Measurements from ENCODE around the gene HLA-DMB.

Gene HLA-DMB

DNA sequence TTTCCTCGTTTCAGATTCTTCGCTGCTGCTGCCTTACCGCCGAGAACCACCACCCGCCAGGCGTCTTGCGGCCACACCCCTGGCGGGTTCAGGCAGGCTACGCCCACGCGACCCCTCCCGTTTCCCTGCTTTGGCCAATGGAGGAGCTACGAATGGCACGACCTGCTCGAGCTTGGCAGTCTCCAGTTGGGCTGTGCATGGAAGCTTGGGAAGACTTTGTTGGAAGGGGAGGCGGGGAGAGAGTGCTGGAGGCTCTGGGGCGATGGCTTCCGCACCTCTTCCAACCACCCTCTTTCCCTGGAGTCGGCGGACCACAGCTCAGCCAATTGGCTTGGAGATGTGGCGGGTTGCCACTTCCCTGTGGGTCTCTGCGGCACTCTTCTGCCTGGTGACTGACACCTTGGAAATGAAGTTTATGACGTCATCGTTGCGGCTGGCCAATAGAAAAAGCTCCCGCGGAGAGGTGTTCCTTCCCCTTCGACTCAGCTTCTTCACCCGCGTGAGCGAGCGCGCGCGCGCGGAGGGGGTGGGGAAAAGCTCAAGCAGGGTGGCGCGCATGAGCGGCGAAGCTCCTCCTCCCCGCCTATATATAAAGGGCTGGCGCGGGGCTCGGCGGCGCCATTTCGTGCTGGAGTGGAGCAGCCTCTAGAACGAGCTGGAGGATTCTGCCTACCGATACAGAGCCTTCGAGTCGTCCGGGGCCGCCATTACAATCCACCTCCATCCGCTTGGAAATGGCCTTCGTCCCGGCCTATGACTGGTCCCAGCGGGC lies 30.9 kb upstream of the HLA-DMB start:
- DNase-seq: peak; percentile 100

DNA sequence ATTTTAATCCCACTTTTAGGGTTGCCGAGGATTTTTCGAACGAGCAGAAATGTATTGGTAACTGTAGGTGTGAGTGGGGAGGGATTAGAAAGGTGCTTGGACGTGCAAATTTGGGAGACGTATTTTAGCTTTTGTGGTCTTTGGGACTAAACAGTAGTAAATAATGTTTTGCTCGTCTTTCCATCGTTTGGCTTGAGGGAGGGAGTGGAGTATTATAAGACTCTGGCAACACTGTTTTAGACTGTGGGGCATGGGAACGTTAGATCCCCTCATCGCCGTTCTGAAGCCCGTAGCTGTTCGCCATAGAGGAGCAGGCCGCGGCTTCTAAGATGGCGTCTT lies 30.4 kb upstream of the HLA-DMB start:
- no peak for DNase-seq

DNA sequence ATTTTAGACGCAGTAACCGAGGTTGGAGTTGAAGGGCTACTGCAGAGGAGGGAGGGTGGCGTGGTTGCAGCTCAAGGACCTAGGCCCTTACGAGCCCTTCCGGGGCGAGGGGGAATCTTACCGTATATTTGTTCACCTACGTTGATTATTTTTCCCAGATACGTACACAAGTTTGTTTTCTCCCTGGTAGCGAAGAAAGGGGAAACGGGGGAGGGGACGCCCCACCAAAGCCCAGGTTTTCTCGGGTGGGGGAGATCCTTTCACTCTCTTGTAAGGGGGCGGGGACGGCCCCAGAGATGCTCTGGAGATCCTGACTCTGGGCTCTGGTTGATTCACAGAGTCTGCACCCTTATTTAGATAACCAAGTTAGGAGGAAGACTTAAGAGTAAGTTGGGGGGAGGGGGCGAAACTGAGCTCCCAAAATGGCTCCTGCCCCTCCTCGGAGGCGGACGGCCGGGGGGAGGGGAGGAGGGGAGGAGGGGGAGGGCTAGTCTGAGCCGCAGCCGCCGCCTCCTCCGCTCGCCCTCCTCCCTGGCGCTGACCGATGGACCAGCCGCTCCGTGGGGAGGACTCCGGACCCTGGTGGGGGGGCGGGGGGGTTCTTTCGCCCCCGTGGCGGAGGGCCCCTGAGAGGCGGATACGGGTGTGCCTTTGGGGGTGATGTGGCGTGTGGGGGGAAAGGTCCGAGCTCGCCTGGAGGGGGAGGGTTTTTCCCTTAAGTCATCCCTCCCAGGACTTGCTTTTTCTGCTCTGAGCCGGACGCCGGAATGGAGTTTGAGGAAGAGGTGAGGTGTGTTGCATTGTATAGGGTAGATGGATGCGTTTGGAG lies 29.8 kb upstream of the HLA-DMB start:
- DNase-seq: peak; percentile 63

DNA sequence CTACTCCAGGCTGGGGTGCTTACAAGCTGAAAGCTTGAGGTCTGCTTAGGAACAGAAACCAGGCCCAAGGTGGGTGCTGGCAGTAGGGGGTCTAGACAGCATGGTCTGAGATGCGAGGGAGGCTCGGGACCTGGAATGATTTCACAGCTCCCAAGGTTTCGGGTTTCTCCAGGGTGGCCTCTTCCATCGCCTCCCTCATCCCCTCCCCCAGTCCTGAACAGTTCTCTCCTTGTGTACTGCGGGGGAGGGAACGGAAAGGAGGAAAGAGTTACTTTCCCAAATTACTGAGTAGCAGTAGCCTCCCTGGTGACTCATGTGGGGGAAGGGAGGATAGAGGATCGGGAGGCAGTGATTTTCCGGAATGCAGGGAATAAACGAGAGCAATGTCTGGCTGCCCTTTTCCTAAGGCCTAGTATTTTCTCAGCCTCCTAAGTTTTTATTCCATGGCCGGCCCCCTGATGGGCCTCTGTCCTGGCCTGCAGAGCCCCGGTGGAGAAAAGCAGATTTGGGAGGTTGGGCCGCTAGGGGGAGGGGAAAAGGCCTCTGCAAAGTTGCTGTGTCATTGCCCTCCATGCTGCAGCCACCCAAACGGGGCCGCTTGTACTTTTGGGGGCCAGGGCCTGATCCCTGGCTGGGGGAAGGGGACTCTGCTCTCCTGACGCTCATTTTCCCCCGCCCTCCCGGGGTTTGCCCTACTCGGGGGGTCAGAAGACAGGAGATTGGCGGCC lies 29.0 kb upstream of the HLA-DMB start:
- peak; percentile 51 for DNase-seq

DNA sequence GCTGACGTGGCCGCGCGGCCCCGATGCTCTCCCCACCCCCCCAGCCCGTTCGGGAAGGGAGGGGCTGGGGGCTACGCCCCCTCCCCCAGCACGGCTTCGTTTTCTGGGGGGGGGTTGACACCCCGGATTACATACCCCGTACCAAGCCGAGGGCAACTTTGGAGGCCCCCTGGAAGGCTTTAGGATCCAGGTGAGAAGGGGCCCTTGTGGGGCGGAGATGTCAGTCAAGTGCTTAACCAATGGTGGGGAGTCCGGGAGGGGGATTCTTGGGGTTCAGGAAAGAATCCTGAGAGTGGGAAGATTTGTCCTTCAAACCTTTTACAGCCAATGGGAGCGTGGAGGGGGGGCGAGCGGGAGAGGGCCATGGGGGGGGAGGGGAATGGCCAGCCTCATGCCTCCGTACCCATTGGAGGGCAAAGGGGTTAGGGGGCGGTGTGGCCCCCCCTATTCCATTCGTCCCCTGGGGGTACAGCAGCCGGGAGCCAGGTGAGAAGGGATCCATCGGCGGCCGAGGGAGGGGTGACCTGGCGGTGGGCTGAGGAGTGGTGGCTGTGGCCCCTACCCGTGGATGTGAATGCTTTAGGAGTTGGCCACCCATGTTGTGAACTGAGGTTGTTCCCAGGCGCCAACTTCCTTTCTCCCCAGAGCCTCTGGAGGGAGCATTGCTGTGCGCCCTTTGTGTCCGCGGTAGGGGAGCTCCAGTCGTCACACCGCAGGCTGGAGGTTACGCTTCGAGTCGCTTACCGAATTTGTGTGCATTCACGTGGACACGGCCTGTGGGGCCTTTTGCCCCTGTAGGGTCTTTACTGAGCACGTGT lies 28.2 kb upstream of the HLA-DMB start:
- peak; percentile 38 for DNase-seq

DNA sequence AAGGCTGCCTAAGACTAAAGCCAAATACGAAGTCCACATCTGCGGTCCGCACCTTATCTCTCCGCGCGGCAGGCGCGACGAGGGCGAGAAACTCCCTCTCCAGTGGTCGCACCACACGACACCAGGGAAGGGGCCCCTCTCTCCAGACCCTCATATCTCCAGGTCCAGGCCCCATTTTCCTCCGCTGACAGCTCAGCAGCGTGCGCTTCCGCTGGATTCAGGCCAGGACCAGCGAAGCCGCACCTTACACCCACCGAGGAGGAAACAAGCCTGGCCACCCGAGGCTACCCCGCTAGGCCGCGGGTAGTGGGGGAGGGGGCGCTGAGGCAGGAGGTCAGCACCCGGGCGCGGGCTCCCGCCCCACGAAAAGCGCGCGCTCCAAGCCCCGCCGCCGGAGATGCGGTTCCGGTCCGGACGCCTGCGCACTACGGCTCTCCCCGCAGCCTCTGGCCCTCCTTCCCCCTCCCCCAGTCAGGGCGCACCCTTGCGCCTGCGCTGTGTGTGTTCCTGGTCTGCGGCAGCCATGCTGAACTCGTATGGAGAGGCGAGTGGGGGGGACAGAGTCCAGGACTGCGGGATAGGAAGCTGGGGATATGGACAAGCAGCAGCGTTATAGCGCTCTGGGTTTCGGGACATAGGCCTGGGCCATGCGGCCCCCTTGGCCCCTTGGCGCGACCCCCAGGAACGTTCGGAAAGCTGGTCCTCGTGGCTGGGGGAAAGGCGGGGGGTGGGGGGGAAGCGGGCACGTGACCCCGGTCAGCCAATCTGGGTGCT lies 27.5 kb upstream of the HLA-DMB start, which contains the start of gene BRD2:
TSS of gene BRD2 (plus strand) at position 502 of the 774 bp plus-strand sequence. CDS start 4,305 bp downstream, outside the sequence.
- DNase-seq: peak; percentile 94

DNA sequence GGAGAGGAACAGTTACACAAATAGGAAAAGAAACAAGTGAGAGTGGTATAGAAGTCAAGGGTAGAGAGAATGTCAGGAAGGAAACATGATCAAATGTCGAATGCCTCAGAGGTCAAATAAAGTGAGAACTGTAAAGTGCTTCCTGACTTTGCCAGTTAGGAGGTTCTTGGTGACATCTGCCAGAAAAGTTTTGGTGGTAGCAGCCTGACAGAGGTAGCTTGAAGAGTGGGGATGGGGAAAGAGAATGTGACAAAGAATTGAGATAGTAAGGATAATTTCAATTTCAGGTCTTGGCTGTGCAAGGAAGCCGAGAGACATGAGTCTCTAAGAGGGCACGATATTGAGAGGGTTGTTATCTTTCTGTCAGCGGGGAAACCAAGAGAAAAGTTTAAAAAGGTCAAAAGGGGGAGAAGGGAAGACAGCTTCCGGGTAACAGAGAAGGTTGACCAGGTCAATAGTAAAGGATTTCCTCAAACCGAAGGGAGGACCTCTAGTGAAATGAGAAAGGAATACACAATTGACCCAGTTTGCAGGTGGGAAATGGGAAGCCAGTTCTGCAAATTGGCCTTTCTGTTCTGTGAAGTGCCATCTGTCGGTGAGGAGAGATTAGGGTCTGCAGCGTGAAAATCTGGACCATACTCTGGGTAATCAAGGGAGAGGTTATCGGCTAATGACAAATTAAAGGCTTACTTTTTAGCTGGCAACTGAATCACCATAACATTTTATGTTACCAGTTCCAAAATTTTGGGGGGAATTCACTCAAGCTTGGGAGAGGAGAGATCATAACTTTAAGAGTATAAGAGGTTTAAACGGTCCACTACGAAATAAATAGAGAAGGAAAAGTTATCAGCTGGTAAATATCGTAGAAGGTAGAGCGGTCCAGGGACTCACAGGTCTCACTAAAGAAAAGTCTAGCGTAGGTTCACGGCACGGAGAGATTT lies 26.6 kb upstream of the HLA-DMB start:
- DNase-seq: no peak

DNA sequence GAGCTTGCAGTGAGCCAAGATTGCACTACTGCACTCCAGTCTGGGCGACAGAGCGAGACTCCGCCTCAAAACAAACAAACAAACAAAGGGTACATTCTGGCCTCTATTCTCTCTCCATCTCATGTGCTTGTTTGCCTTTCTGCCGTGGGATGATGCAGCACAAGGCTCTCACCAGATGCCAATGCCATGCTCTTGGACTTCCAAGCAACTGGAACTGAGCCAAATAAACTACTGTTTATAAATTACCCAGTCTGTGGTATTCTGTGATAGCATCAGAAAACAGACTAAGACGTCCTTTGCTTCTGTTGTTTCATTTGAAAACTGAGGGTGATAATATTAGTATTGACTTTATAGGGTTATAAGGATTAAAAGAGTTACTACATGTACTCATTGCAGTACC lies 23.9 kb upstream of the HLA-DMB start:
- DNase-seq: no peak

DNA sequence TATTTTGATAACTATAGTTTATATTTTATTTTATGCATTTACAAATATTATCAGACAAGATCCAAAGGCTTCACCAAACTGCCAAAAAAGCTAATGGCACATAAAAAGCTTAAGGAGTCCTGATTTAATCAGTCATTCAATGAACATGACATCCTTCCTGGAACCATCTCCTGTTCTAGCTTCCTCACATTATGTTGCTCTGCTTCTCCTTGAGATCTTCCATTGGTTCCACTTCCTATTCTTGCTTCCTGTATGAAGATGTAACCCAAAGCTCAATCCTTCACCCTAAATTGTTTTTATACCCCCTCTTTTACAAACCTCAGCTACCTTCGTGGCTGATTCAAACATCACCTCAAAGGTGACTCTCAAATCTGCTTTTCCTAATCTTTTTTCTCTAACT lies 23.0 kb upstream of the HLA-DMB start:
- no peak for DNase-seq

DNA sequence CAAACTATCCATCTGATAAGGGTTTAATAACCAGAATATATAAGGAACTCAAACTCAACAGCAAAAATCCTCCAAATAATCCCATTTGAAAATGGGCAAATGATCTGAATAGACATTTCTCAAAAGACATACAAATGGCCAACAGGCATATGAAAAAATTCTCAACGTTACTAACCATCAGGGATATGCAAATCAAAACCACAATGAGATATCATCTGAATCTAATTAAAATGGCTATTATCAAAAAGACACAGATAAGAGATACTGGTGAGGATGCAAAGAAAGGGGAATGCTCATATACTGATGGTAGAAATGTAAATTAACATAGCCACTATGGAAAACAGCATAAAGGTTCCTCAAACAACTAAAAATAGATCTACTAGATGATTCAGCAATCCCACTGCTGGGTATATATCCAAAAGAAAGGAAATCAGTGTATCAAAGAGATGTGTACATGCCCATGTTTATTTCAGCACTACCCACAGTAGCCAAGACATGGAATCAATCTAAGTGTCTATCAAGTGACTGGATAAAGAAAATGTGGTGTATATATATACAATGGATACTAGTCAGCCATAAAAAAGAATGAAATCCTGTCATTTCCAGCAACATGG lies 21.5 kb upstream of the HLA-DMB start:
- DNase-seq: no peak

DNA sequence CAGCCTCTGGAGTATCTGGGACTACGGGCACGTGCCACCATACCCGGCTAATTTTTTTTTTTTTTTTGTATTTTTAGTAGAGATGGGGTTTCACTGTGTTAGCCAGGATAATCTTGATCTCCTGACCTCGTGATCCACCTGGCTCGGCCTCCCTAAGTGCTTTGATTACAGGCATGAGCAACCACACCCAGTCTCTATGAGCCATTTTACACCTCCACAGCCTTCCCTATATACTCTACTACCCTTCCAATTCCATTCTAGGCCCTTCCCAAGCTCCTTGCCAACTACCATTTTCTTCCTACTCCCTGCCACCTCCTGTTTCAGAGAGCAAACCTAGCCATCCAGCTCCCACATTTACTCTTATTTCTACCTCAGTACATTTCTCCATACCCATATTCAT lies 19.7 kb upstream of the HLA-DMB start:
- no peak for DNase-seq

DNA sequence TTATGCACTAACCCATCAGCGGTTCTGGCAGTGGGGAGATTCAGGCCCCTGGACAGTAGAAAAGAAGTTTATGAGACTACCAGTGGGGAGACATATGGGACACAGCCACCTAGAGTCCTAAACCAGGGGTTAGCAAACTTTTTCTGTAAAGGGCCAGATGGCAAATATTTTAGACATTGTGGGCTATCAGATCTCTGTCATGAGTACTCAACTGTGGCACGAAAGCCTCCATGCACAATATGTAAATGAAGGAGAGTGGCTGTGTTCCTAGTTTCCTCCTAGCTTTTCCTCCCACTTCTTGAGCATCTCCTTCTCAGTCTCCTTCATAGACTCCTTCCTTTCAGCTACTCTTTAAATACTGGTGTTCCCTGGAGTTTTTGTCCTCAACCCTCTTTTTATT lies 15.3 kb upstream of the HLA-DMB start:
- DNase-seq: no peak

DNA sequence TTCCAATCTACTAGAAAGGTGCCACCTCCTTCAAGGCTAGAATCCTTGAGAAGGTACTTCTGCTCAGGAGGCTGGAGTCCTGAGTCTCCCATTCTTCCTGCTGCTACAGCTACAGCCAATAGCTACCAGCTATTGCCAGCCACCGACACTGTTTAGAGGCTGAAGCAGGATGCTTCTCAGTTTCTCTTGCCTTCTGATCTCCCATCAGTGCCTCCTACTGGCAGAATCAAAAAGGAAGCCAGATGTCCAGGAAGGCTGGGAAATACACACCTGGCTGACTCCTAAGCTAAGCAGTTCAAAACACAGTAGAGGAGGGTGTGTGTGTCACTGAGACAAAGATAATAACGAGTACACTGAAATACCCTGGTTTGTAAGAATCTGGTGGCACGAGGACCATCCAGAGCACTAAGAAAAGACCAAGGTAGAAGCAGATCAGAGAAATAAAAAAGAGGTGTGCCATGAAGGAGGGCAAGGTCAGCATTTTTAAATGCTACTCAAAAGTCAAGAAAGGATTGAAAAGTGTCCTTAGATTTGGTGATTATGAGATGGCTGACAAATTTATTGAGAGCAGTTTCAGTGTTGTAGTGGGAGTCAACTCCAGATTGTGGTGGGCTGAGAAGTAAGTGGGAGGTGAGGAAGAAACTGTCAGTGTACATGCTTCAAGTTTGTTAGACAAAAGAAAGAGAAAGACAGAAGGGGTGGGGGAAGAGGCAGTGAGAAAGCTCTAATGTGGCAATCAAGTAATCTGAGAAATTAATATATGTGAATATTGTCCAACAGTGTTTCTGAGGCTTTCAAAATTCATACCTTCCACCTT lies 14.4 kb upstream of the HLA-DMB start:
- no peak for DNase-seq

DNA sequence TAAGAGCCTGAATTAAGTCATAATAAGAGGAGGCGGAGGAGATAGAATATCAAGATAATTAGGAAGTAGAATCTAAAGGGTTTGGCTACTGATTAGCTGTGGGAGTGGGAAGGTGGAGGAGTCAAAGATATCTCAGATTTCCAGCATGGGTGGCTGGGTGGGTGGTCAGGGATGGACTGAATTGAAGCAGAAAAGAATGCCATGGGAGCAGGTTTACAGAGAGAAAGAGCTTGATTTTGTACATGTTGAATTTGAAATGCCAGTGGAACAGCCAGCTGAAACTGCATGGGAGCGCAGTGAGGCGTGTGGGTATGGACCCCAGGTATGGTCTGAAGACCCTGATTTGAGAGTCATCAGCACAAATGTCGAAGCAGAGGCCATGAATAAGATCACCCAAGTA lies 13.4 kb upstream of the HLA-DMB start:
- DNase-seq: no peak

DNA sequence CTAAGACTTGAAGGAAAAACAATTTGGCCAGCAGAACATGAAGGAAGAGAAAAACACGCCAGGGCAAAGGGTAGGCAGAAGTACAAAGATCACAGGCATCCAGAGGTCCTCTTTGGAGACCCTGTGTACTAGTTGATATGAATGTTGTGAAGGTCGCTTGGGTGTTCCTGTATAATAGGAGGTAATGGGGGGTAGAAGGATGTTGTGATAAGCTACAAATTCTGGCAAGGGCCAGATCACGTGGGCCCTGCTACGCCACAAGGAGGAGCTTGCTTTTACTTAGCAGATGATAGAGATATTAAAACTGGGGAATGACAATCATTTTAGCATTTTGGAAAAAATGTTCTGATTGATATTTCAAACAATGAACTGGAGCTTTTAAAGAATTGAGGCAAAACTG lies 12.9 kb upstream of the HLA-DMB start:
- no peak for DNase-seq

DNA sequence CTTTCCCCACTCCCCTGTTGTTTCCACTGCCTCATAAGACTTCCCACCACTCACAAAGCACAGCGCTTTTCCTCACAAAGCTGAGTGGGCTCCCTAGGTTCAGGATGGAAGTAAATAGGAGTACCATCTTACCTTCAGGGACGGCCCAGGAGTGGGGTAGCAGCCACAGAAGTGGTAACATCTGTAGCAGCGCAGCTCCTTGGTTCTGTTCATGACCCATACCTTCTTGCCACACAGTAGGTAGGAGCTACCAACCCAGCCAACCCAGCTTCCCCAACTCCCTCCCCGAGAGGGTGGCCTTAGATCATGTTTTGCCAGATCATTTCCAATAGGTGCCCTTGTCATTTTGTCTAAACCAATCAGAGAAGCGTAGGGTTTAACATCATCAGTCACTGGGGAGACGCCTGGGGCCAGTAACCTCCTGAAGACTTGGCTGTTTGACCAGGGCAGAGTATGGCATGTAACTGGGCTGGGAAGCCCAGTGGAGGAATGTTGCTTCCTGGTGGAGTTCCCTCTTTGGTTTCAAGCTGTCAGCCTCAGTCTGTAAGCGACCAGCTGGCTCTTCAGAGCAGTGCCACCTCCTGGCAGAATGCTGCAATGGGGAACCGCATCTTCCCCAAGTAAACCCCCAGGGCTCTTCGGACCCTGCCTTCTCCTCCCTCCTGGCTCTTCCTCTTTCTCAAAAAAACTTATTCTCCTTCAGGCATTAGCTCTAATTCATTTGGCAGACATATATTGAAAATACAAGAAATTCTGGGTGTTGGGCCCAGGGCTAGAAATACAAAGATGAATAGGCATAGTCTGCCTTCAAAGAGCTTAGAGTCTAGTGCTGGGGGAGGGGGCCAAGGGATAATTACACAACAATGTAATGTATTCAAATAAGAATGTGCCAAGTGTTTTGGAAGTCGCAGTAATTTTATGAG lies 12.2 kb upstream of the HLA-DMB start, which contains the start of gene HLA-DMA:
TSS of gene HLA-DMA (minus strand) at position 281 of the 923 bp plus-strand sequence. CDS start at position 220, 61 bp downstream.
- DNase-seq: peak; percentile 62

DNA sequence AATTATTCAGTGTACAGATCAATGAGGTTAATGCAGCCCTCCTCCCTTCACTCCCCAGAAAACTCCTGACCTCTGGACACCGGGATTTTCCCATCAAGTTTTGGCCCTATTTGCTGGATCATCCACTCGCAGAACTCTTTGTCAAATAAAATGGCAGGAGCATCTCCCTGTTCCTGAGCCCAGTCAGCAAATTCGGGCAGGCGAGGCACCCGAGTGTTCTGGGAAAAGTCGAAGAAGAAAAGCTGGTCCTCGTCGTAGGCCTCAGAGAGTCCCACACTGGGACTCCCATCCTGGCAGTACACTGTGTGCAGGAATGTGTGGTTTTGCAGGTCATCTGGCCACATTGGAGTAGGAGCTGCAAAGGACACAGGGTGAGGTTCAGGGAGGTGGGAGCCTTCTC lies 9.6 kb upstream of the HLA-DMB start:
- no peak for DNase-seq

DNA sequence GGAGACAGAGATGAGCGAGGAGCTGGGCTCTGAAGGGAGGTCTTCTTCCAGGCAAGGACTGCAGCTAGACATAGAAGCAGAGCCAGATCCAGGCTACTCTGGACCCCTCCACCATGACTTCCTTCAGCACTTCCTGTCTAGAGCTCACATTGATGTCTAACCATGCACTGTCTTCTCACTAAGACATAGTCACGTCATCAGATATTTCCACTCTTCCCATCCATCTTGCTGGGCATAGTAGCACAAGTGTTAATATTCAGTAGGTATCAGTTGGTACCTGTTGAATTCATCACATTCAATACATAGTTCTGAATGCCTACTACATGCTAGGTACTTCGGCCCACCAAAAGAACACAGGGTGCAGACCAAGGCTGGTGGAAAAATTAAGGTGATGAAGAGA lies 9.2 kb upstream of the HLA-DMB start:
- no peak for DNase-seq
